CD8-positive, alpha-beta memory T cell (primary cell): ENCODE results near the gene DPYD. TPM values are rescaled to one million over a fixed set of nuclear protein-coding genes. Genes with fewer than 3 reads are reported as not detected.

Experiments used
- CTCF ChIA-PET: fragments of 350-600 bp; sonication (Branson Sonifier 250); formaldehyde crosslinking; loops from one replicate; lab custom pipeline; 2021; ENCODE audit warnings: antibody characterized with exemption; lab: Charles Lee
- POLR2A ChIA-PET: fragments of 350-600 bp; sonication (Branson Sonifier 250); formaldehyde crosslinking; loops from one replicate; lab custom pipeline; 2021; ENCODE audit warnings: antibody characterized with exemption; lab: Charles Lee
- DNase-seq, 5 donors: peaks; one replicate each; pipeline versions ENCODE4 v3.0.0 to v3.0.0-alpha.2; 2020 to 2022; ENCODE audit warnings: mixed read lengths in 1 of 5
- H3K27ac ChIP-seq: one replicate; pipeline ENCODE4 v1.7.0; 2013; ENCODE audit warnings: low read depth, mild to moderate bottlenecking, low read length, moderate library complexity
- H3K27me3 ChIP-seq: 2 replicates; pipeline ENCODE4 v1.7.0; 2013; ENCODE audit warnings: low read length, mild to moderate bottlenecking; ENCODE audit not compliant: insufficient read depth, poor library complexity, severe bottlenecking
- H3K36me3 ChIP-seq: 2 replicates; pipeline ENCODE4 v1.7.0; 2013; ENCODE audit warnings: mild to moderate bottlenecking, low read length, moderate library complexity; ENCODE audit not compliant: insufficient read depth
- H3K4me1 ChIP-seq: 2 replicates; pipeline ENCODE4 v1.7.0; 2013; ENCODE audit warnings: mild to moderate bottlenecking, low read length, moderate library complexity; ENCODE audit not compliant: insufficient read depth
- H3K4me3 ChIP-seq: 2 replicates; pipeline ENCODE4 v1.7.0; 2013; ENCODE audit warnings: mild to moderate bottlenecking, low read length
- H3K9me3 ChIP-seq: 2 replicates; pipeline ENCODE4 v1.7.0; 2013; ENCODE audit warnings: mild to moderate bottlenecking, low read length
- H3K27ac Mint-ChIP-seq, 8 donors: one replicate each; pipeline ENCODE4 v1.8.0; 2020 to 2021; ENCODE audit warnings: mixed read lengths in 8 of 8, mild to moderate bottlenecking in 6 of 8, inconsistent platforms in 3 of 8, moderate library complexity in 3 of 8
- H3K27me3 Mint-ChIP-seq, 2 donors: one replicate each; pipeline ENCODE4 v1.8.0; 2020 to 2021; ENCODE audit warnings: mixed read lengths in 2 of 2, mild to moderate bottlenecking in 1 of 2, moderate library complexity in 1 of 2
- H3K36me3 Mint-ChIP-seq, 3 donors: one replicate each; pipeline ENCODE4 v1.8.0; 2020 to 2021; ENCODE audit warnings: mixed read lengths in 3 of 3, inconsistent platforms in 1 of 3, mild to moderate bottlenecking in 1 of 3
- H3K4me1 Mint-ChIP-seq, 3 donors: one replicate each; pipeline ENCODE4 v1.8.0; 2020 to 2021; ENCODE audit warnings: mixed read lengths in 3 of 3, inconsistent platforms in 1 of 3, mild to moderate bottlenecking in 1 of 3
- H3K4me3 Mint-ChIP-seq, 7 donors: one replicate each; pipeline ENCODE4 v1.8.0; 2020 to 2021; ENCODE audit warnings: mixed read lengths in 7 of 7, mild to moderate bottlenecking in 6 of 7, moderate library complexity in 4 of 7, inconsistent platforms in 2 of 7
- H3K9me3 Mint-ChIP-seq, 5 donors: one replicate each; pipeline ENCODE4 v1.8.0; 2020 to 2022; ENCODE audit warnings: mixed read lengths in 5 of 5, mild to moderate bottlenecking in 3 of 5, moderate library complexity in 2 of 5, inconsistent platforms in 1 of 5
- polyA plus RNA-seq: library from polyadenylated mRNA; unstranded; fragments of 300-500 nt; fragmentation: Illumina TruSeq; gene quantifications from one replicate; pipeline ENCODE4 v1.2.3, GENCODE V29; 2021
- total RNA-seq, 2 experiments: library from RNA; stranded (reverse); gene quantifications; one replicate each; pipeline ENCODE4 v1.2.3, GENCODE V29; 2021

The DPYD gene
- total and polyA plus RNA-seq, 3 experiments from 2014 or later, result 9.6 to 43.9 (median 10.3) TPM

DNA sequence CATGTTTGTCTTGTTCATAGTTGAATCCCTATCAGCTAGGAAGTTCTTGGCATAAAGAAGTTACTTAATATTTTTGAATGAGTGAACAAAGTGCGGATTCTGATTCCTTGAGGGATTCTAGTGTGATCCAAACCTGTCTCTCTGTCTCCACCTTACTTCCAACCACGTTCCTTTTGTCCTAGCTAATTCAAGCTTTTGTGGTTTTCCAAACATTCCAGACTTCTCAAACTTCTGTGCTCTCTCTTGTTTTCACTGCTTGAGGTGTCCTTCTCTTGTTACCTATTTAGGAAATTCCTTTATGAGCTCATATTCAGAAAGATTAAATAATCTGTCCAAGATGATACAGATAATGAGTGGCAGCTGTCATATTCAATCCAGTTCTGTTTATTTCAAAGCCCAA is 846.1 kb downstream of the DPYD start:
- no peaks in the 10 kb centered on the region for H3K27me3 Mint-ChIP-seq
- H3K4me3 Mint-ChIP-seq, result no peak overlapping the region
- H3K9me3 Mint-ChIP-seq, result peaks cover 0 to 2% (median 0%) of the 10 kb centered on the region in 5 donors
- no peak overlapping the region for H3K27ac Mint-ChIP-seq
- POLR2A ChIA-PET, result no interaction called here
- Histone ChIP-seq H3K27me3 (no peaks in the 10 kb centered on the region), H3K9me3 (no peaks in the 10 kb centered on the region), H3K36me3 (no peaks in the 10 kb centered on the region), H3K27ac (no peak overlapping the region), H3K4me1 (no peaks in the 10 kb centered on the region), H3K4me3 (no peak overlapping the region)
- DNase-seq, result no peak
- peaks cover 0 to 24% (median 17%) of the 10 kb centered on the region in 3 donors for H3K36me3 Mint-ChIP-seq
- no peaks in the 10 kb centered on the region for H3K4me1 Mint-ChIP-seq
- CTCF ChIA-PET, result no interaction called here

- Histone ChIP-seq H3K4me1 (no peaks in the 10 kb centered on the region), H3K9me3 (no peaks in the 10 kb centered on the region), H3K4me3 (no peak overlapping the region), H3K27me3 (no peaks in the 10 kb centered on the region), H3K27ac (no peak overlapping the region), H3K36me3 (no peaks in the 10 kb centered on the region)
- no peak overlapping the region for H3K4me3 Mint-ChIP-seq
- POLR2A ChIA-PET, result no interaction called here
- H3K9me3 Mint-ChIP-seq, result peaks cover 0 to 3% (median 0%) of the 10 kb centered on the region in 5 donors
- CTCF ChIA-PET, result no interaction called here
- no peaks in the 10 kb centered on the region for H3K27me3 Mint-ChIP-seq
- DNase-seq, result no peak
- peaks cover 0 to 17% (median 10%) of the 10 kb centered on the region in 3 donors for H3K36me3 Mint-ChIP-seq
- no peaks in the 10 kb centered on the region for H3K4me1 Mint-ChIP-seq
- H3K27ac Mint-ChIP-seq, result no peak overlapping the region
Measured at GRCh38 chr1:97073936-97074335, 846.9 kb downstream of the DPYD start.

- H3K9me3 Mint-ChIP-seq, result peaks cover 0 to 3% (median 0%) of the 10 kb centered on the region in 5 donors
Measured at GRCh38 chr1:97073169-97073568, 847.7 kb downstream of the DPYD start.

GRCh38 chr1:97071173-97071572 is 849.7 kb downstream of the DPYD start:
- no peak overlapping the region for H3K4me3 Mint-ChIP-seq
- no peaks in the 10 kb centered on the region for H3K9me3 ChIP-seq
- H3K4me3 ChIP-seq, result no peak overlapping the region
- POLR2A ChIA-PET, result no interaction called here
- no peaks in the 10 kb centered on the region for H3K36me3 ChIP-seq
- H3K27me3 Mint-ChIP-seq, result no peaks in the 10 kb centered on the region
- H3K27ac ChIP-seq, result no peak overlapping the region
- no peaks in the 10 kb centered on the region for H3K4me1 Mint-ChIP-seq
- H3K9me3 Mint-ChIP-seq, result peaks cover 0 to 5% (median 0%) of the 10 kb centered on the region in 5 donors
- H3K27me3 ChIP-seq, result no peaks in the 10 kb centered on the region
- DNase-seq, result no peak
- no peak overlapping the region for H3K27ac Mint-ChIP-seq
- no peaks in the 10 kb centered on the region for H3K4me1 ChIP-seq
- H3K36me3 Mint-ChIP-seq, result peaks cover 0 to 7% (median 2%) of the 10 kb centered on the region in 3 donors
- CTCF ChIA-PET, result no interaction called here

More at GRCh38 chr1:97073169-97073568, 847.7 kb downstream of the DPYD start:
- no peaks in the 10 kb centered on the region for H3K27me3 Mint-ChIP-seq
- Histone ChIP-seq H3K4me1 (no peaks in the 10 kb centered on the region), H3K27ac (no peak overlapping the region), H3K27me3 (no peaks in the 10 kb centered on the region), H3K9me3 (no peaks in the 10 kb centered on the region), H3K4me3 (no peak overlapping the region), H3K36me3 (no peaks in the 10 kb centered on the region)
- ChIA-PET CTCF (no interaction called here), POLR2A (no interaction called here)
- DNase-seq, result no peak
- no peak overlapping the region for H3K4me3 Mint-ChIP-seq
- no peaks in the 10 kb centered on the region for H3K4me1 Mint-ChIP-seq
- no peak overlapping the region for H3K27ac Mint-ChIP-seq
- peaks cover 0 to 15% (median 8%) of the 10 kb centered on the region in 3 donors for H3K36me3 Mint-ChIP-seq

- no peaks in the 10 kb centered on the region for H3K4me1 Mint-ChIP-seq
- no peaks in the 10 kb centered on the region for H3K36me3 ChIP-seq
- no peaks in the 10 kb centered on the region for H3K4me1 ChIP-seq
- POLR2A ChIA-PET, result no interaction called here
- H3K27ac ChIP-seq, result no peak overlapping the region
- H3K27me3 ChIP-seq, result no peaks in the 10 kb centered on the region
- peaks cover 0 to 6% (median 1%) of the 10 kb centered on the region in 3 donors for H3K36me3 Mint-ChIP-seq
- no peak overlapping the region for H3K4me3 Mint-ChIP-seq
- CTCF ChIA-PET, result no interaction called here
- no peak overlapping the region for H3K4me3 ChIP-seq
- DNase-seq, result no peak
- no peak overlapping the region for H3K27ac Mint-ChIP-seq
- H3K9me3 Mint-ChIP-seq, result peaks cover 0 to 8% (median 0%) of the 10 kb centered on the region in 5 donors
- no peaks in the 10 kb centered on the region for H3K27me3 Mint-ChIP-seq
- H3K9me3 ChIP-seq, result no peaks in the 10 kb centered on the region
Measured at GRCh38 chr1:97070376-97070775, 850.5 kb downstream of the DPYD start.

- CTCF ChIA-PET, result no interaction called here
- no peak for DNase-seq
- H3K27me3 ChIP-seq, result no peaks in the 10 kb centered on the region
Measured at GRCh38 chr1:97069312-97069711, 851.5 kb downstream of the DPYD start.

GRCh38 chr1:97066860-97067259 is 854.0 kb downstream of the DPYD start:
- Mint-ChIP-seq H3K27ac (no peak overlapping the region), H3K4me1 (no peaks in the 10 kb centered on the region)
- CTCF ChIA-PET, result no interaction called here

More at GRCh38 chr1:97069312-97069711, 851.5 kb downstream of the DPYD start:
- Histone ChIP-seq H3K36me3 (no peaks in the 10 kb centered on the region), H3K4me3 (no peak overlapping the region), H3K27ac (no peak overlapping the region), H3K4me1 (no peaks in the 10 kb centered on the region), H3K9me3 (no peaks in the 10 kb centered on the region)
- Mint-ChIP-seq H3K4me1 (no peaks in the 10 kb centered on the region), H3K4me3 (no peak overlapping the region), H3K36me3 (peaks cover 0 to under 1% (median 0%) of the 10 kb centered on the region in 3 donors), H3K27me3 (no peaks in the 10 kb centered on the region), H3K9me3 (peaks cover 0 to 8% (median 0%) of the 10 kb centered on the region in 5 donors), H3K27ac (no peak overlapping the region)
- POLR2A ChIA-PET, result no interaction called here

GRCh38 chr1:97063532-97063931 is 857.3 kb downstream of the DPYD start:
- Histone ChIP-seq H3K9me3 (no peaks in the 10 kb centered on the region), H3K4me3 (no peak overlapping the region), H3K27ac (no peak overlapping the region), H3K4me1 (no peaks in the 10 kb centered on the region), H3K27me3 (no peaks in the 10 kb centered on the region), H3K36me3 (no peaks in the 10 kb centered on the region)
- no peak for DNase-seq
- no peaks in the 10 kb centered on the region for H3K36me3 Mint-ChIP-seq
- H3K4me3 Mint-ChIP-seq, result no peak overlapping the region
- no peaks in the 10 kb centered on the region for H3K4me1 Mint-ChIP-seq
- ChIA-PET CTCF (interaction anchor here (1.4 kb wide), 1 partner anchor 10 kb away, joined by 4 read pairs; no protein-coding TSS in a partner anchor), POLR2A (no interaction called here)
- H3K27ac Mint-ChIP-seq, result no peak overlapping the region
- H3K27me3 Mint-ChIP-seq, result peaks cover 3 to 6% of the 10 kb centered on the region in 2 donors
- H3K9me3 Mint-ChIP-seq, result peaks cover 0 to 11% (median 2%) of the 10 kb centered on the region in 5 donors

More at GRCh38 chr1:97066860-97067259, 854.0 kb downstream of the DPYD start:
- H3K4me3 ChIP-seq, result no peak overlapping the region
- DNase-seq, result no peak
- H3K9me3 Mint-ChIP-seq, result peaks cover 0 to 8% (median 0%) of the 10 kb centered on the region in 5 donors
- H3K27ac ChIP-seq, result no peak overlapping the region
- H3K36me3 Mint-ChIP-seq, result no peaks in the 10 kb centered on the region
- H3K27me3 Mint-ChIP-seq, result no peaks in the 10 kb centered on the region
- no peaks in the 10 kb centered on the region for H3K4me1 ChIP-seq
- POLR2A ChIA-PET, result no interaction called here
- H3K27me3 ChIP-seq, result no peaks in the 10 kb centered on the region
- no peaks in the 10 kb centered on the region for H3K9me3 ChIP-seq
- no peaks in the 10 kb centered on the region for H3K36me3 ChIP-seq
- no peak overlapping the region for H3K4me3 Mint-ChIP-seq
